ENCODE results near the gene STAT3.
"Not testable (repeated sequence)": the region's sequence is repeated elsewhere in the genome, so short reads cannot be mapped to it uniquely, and the experiment has no call there.

Gene STAT3

DNA sequence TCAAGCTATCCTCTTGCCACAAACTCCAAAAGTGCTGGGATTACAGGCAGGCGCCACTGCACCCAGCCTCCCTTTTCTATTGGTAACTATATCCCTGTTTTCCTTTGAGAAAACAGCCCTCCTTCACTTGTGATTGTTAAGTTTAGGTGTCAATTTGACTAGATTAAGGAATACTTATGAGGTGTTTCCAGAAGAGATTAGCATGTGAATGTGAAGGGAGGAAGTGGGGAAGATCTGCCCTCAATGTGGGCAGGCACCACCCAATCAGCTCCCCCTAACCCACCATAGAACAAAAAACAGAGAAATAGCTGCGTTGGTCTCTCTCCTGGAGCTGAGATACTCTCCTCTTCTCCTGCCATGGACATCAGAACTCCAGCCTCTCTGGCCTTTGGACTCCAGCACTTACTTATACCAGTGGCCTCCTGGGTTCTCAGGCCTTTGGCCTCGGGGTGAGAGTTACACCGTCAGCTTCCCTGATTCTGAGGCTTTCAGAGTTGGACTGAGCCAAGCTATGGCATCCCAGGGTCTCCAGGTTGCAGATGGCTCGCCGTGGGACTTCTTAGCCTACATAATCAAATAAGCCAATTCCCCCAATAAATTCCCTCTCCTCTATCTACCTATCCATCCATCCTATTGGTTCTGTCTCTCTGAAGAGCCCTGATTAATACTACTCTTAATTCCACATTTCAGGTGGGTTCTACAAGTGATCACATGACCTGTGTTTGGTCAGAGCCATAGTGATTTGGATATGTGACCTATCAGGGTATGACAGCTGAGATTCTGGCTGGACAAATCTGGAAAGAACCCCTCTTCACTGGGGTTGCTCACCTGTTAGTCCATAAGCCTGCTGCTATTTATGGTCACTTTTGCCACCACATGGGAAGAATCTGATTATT is 12.0 kb upstream of the STAT3 start:
- peak overlapping the region; percentile 85 for H3K27ac Mint-ChIP-seq
- ATAC-seq, result peak; percentile 51
- H3K4me3 Mint-ChIP-seq, result no peak overlapping the region

DNA sequence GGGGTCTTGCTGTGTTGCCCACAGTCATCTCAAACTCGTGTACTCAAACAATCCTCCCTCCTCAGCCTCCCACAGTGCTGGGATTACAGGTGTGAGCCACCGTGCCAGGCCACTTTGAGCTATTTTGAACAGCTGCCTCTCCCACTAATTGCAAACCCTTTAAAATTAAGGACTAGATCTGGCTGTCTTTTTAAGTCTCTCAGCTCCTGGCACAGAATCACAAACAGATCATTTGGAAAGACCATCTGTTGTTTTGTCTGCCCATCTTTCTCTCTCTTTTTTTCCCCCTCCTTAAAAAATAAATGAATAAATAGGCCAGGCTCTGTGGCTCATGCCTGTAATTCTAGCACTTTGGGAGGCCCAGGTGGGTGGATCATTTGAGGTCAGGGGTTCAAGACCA is 10.9 kb upstream of the STAT3 start:
- Mint-ChIP-seq H3K36me3 (no peaks in the 10 kb centered on the region), H3K4me1 (peaks cover 34% of the 10 kb centered on the region), H3K9me3 (no peaks in the 10 kb centered on the region), H3K4me3 (no peak overlapping the region), H3K27ac (no peak overlapping the region)
- DNase-seq (ENCODE audit: low spot score in 2 of 2) (no peak), ATAC-seq (no peak)

More for the DNA sequence above, 12.0 kb upstream of the STAT3 start:
- no peaks in the 10 kb centered on the region for H3K36me3 Mint-ChIP-seq
- no peak for DNase-seq (ENCODE audit: low spot score in 2 of 2)
- no peaks in the 10 kb centered on the region for H3K9me3 Mint-ChIP-seq
- peaks cover 25% of the 10 kb centered on the region for H3K4me1 Mint-ChIP-seq

DNA sequence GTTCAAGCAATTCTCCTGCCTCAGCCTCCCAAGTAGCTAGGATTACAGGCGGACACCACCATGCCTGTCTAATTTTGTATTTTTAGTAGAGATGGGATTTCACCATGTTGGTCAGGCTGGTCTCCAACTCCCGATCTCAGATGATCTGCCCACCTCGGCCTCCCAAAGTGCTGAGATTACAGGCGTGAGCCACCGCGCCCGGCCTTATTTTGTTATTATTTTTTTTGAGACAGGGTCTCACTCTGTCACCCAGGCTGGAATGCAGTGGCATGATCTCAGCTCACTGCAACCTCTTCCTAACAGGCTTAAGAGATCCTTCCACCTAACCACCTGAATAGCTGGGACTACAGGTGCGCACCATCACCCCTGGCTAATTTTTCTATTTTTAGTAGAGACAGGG is 7.4 kb upstream of the STAT3 start:
- H3K9me3 Mint-ChIP-seq; H3K36me3 Mint-ChIP-seq; H3K4me3 Mint-ChIP-seq; DNase-seq (ENCODE audit: low spot score in 2 of 2); ATAC-seq; H3K27ac Mint-ChIP-seq: not testable (repeated sequence)
- H3K4me1 Mint-ChIP-seq, result peaks cover 37% of the 10 kb centered on the region

DNA sequence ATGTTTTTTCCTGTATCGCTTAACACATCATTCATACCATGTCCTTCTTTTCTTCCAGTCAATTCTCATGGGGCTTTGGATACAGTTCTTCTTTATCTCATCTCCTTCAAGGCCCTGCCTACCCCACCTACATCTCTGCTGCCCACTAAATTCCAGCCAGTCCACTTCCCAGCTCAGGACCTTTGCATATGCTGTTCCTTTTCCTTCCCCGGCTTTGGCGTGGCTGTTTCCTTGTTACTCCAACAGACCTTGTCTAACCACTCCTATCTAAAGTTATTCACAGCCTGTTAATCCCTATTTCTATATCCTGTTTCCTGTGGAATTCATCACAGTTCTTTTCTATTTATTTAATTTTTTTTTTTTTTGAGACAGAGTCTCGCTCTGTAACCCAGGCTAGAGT is 6.6 kb upstream of the STAT3 start:
- peak overlapping the region; percentile 29 for H3K27ac Mint-ChIP-seq
- peaks cover 37% of the 10 kb centered on the region for H3K4me1 Mint-ChIP-seq
- no peak for DNase-seq (ENCODE audit: low spot score in 2 of 2)
- ATAC-seq, result no peak
- peaks cover 6% of the 10 kb centered on the region for H3K36me3 Mint-ChIP-seq
- no peaks in the 10 kb centered on the region for H3K9me3 Mint-ChIP-seq
- H3K4me3 Mint-ChIP-seq, result no peak overlapping the region

DNA sequence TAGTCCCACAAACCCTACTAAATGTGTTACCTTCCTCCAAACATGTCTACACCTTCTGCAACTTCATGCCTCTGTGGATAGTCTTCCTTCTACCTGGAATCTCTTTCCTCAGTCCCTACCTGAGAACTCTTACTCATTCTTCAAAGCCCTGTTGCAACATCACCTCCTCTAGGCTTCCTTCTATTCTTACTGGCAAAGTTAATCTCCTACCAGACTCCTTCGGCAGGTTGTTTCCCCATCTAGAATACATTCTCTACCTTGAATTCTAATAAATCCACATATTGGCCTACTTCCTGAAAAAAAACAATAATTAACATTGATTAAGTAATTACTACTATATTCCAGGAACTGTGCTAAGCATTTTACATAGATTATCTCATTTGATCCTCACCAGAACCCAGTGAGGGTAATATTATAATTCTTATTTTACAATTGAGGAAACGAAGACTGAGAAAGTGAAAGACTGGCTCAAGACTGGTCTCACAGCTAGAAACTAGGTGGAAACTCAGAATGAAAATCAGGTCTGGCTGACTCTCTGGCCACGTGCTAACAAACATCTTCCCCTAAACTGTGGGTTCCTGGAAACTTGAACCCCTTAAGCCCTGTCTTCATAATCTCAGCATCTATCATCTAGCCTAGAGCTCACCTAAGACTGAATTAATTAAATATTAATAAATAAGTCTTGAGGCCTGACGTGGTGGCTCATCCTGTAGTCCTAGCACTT is 4.6 kb upstream of the STAT3 start:
- peak overlapping the region; percentile 78 for H3K27ac Mint-ChIP-seq
- peaks cover 18% of the 10 kb centered on the region for H3K36me3 Mint-ChIP-seq
- H3K4me3 Mint-ChIP-seq, result peak overlapping the region; percentile 1
- H3K9me3 Mint-ChIP-seq, result no peaks in the 10 kb centered on the region
- DNase-seq (ENCODE audit: low spot score in 2 of 2) (no peak), ATAC-seq (no peak)
- H3K4me1 Mint-ChIP-seq, result peaks cover 49% of the 10 kb centered on the region

DNA sequence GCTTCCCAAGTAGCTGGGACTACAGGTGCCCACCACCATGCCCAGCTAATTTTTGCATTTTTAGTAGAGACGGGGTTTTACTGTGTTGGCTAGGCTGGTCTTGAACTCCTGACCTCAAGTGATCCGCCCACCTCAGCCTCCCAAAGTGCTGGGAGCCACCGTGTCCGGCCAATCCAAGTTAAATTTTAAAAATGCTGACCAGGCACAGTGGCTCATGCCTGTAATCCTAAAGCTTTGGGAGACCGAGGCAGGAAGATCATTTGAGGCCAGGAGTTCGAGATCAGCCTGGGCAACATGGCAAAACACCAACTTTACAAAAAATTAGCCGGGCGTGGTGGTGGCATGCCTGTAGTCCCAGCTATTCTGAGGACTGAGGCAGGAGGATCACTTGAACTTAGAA is 3.2 kb upstream of the STAT3 start:
- not testable (repeated sequence) for ATAC-seq, H3K4me3 Mint-ChIP-seq, H3K9me3 Mint-ChIP-seq

DNA sequence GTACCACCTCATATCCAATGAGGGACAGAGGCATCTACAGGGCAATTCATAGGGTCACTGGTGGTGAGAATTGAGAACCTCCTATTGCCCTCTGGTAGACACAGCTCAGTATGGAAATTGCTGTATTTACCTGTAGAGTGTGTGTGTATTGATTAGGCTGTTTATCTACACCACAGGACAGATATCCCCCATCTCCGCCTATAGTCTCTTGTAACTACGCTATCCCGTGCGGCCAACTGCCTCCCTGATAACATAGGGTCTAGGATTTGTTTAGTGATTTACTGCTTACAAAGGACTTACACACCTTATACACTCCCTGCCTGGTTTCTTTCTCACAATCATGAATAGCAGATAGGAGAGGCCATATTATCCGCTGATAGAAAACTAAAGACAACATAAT is 1.7 kb upstream of the STAT3 start:
- Mint-ChIP-seq H3K4me3 (peak overlapping the region; percentile 88), H3K27ac (peak overlapping the region; percentile 99), H3K9me3 (no peaks in the 10 kb centered on the region), H3K36me3 (peaks cover 48% of the 10 kb centered on the region), H3K4me1 (peaks cover 61% of the 10 kb centered on the region)
- no peak for DNase-seq (ENCODE audit: low spot score in 2 of 2)
- no peak for ATAC-seq

More for the DNA sequence above, 3.2 kb upstream of the STAT3 start:
- not testable (repeated sequence) for H3K27ac Mint-ChIP-seq; DNase-seq (ENCODE audit: low spot score in 2 of 2)
- peaks cover 51% of the 10 kb centered on the region for H3K4me1 Mint-ChIP-seq
- peaks cover 32% of the 10 kb centered on the region for H3K36me3 Mint-ChIP-seq

DNA sequence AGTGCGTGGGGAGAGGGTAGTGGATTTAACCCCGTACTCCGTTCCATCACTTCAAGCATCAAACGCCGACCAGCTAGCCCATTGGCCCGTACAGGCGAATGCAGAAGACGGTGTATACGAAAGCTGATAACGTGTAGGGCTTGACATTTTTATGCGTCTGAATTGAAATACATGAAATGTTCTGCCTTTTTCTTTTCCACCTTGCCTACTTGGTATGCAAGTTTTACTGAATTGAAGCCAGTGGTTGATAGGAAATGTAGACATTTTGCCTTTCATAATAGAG is 834 bp upstream of the STAT3 start:
- Mint-ChIP-seq H3K36me3 (peaks cover 56% of the 10 kb centered on the region), H3K27ac (peak overlapping the region; percentile 99), H3K4me3 (peak overlapping the region; percentile 88), H3K4me1 (peaks cover 58% of the 10 kb centered on the region), H3K9me3 (no peaks in the 10 kb centered on the region)
- DNase-seq (ENCODE audit: low spot score in 2 of 2) (no peak), ATAC-seq (peak; percentile 87)

DNA sequence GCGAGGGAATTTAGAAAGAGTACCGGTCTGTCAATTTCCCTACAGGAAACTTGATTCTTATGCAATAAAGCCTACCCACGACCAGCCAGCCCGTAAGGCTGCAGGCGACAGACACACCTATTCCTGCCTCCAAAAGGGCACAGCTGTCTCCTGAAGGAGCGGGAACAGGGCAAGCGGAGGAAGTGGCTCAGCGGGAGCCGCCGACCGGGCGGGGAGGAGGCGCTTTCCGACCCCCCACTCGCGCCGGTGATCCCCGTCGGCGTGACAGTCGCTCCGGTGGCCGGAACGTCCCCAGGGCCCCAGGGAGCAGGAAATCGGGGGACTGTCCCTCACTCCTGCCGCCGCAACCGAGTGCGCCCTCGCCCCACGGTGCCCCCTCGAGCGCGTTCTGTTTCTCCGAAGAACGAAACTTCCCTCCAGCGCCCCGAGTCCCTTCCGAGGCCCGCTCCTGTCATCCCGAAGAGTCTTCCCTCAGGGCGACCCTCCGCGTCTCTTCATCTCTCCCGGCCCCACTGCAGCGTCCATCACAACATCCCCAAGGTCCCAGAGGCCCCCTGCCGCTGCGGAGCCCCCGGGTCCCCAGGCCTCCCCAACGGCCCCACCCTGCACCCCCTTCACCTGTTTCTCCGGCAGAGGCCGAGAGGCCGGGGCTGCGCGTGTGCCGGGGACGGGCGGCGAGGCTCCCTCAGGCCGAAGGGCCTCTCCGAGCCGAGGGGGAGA is 421 bp downstream of the STAT3 start:
- Mint-ChIP-seq H3K4me1 (peaks cover 58% of the 10 kb centered on the region), H3K4me3 (peak overlapping the region; percentile 88), H3K27ac (peak overlapping the region; percentile 99), H3K9me3 (no peaks in the 10 kb centered on the region), H3K36me3 (peaks cover 68% of the 10 kb centered on the region)
- peak in 1 of 2 donors; percentile 27 for DNase-seq (ENCODE audit: low spot score in 2 of 2)
- ATAC-seq, result no peak

DNA sequence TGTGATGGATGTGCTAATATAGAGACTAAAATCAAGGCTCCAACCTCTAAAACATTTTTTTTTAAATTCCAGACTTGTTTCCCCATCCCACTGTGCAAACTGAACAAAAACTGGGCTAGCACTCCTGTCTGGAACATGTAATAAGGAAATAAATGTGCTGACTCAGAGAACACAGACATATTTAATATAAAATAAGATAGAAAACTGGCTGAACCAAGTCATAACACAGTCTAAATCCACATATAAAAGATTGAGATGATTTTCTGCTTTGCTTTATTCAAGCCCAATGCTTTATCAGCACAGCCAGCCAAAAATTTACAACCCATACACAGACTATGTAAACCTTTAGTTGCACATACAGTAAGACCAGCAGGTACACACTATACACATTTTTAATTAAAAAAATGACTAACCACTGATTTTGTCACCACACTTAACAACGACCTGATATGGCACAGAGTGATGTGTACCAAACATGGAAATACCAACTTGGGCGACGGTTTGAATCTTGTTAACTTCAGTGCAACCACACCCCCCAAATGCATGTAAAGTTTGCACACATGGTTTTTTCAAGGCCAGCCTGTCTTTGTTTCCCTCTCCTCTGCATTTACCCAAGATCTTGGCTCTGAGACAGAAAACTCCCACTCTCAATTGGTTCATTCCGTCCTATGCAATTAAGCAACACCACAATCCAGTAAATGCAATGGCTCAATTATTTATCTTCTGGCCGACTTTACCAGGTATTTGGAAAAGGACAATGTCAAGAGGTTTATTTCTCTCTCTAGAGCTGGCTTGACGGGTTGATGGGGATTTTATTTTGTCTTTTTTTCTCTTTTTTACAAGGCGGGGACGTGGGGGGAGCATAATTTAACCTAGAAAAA is 1.2 kb downstream of the STAT3 start:
- Mint-ChIP-seq H3K36me3 (peaks cover 77% of the 10 kb centered on the region), H3K27ac (peak overlapping the region; percentile 99), H3K4me1 (peaks cover 61% of the 10 kb centered on the region), H3K4me3 (peak overlapping the region; percentile 88), H3K9me3 (no peaks in the 10 kb centered on the region)
- DNase-seq (ENCODE audit: low spot score in 2 of 2) (no peak), ATAC-seq (no peak)

DNA sequence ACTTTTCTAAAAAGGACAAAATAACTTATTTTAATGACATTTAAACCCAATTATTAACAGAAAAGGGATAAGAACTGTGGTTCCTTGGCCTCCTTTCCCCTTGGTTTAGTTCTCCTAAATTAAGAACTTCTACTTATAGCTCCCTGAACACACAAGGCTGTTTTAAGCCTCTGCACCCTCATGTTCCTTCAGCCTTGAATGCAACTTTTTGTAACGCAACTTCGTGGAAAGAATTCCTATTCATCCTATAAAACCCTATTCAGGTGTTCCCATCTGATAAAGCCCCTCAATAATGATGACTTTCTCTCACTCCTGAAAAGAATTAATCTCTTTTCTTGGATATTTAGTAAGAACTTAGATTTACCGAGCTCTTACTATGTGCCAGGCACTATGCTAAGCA is 6.3 kb downstream of the STAT3 start:
- ATAC-seq (no peak), DNase-seq (ENCODE audit: low spot score in 2 of 2) (no peak)
- Mint-ChIP-seq H3K4me3 (peak overlapping the region; percentile 88), H3K9me3 (no peaks in the 10 kb centered on the region), H3K4me1 (peaks cover 84% of the 10 kb centered on the region), H3K27ac (peak overlapping the region; percentile 63), H3K36me3 (peaks cover 100% of the 10 kb centered on the region)

DNA sequence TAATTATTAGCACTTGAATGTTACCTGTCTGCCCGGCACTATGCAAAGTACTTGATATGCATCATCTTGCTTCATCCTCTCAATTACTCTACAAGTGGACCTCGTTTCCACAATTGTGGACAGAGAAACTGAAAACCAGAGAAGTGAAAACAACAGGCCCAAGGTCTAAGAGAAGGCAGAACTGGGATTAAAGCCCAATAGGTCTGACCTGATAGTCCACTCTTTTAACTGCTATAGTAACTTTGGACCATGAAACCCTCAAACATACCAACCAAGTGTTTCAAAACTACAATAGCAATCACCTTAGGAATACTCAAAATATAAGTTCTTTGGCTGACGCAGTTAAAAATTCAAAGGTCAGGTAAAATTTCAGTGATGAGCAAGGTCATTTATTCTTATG is 7.3 kb downstream of the STAT3 start:
- ATAC-seq, result no peak
- DNase-seq (ENCODE audit: low spot score in 2 of 2), result no peak
- Mint-ChIP-seq H3K27ac (no peak overlapping the region), H3K36me3 (peaks cover 100% of the 10 kb centered on the region), H3K4me3 (no peak overlapping the region), H3K9me3 (no peaks in the 10 kb centered on the region), H3K4me1 (peaks cover 76% of the 10 kb centered on the region)

DNA sequence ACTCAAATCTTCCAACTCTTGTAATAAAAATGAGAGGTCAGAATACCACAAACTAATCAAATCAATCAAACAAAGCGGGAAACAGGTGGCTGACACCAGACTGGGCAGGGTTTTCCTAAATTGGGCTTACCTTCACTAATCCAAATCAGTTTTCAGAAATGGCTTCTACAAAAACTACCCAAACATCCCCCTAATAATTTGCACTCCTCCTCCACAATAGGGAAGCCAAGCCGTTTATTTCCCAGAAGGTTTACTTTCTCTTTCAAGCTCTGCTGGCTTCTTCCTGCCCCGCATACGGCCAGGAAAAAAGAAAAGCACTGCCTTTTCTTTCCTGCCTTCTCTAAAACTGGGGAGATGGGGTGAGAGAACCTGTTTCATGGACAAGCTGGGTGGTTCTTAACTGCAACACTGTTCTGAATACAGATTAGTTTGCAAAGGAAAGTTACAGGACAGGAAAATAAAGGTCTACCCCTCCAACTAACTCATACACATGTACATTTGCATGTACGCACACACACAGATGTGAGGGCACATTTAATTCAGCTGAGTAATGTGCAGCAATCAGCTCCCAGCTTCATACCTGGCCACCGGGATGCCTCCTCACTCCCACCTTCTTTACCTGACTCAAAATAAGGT is 9.2 kb downstream of the STAT3 start:
- Mint-ChIP-seq H3K36me3 (peaks cover 100% of the 10 kb centered on the region), H3K27ac (peak overlapping the region; percentile 30), H3K4me3 (peak overlapping the region; percentile 70), H3K4me1 (peaks cover 80% of the 10 kb centered on the region), H3K9me3 (no peaks in the 10 kb centered on the region)
- ATAC-seq (peak; percentile 75), DNase-seq (ENCODE audit: low spot score in 2 of 2) (no peak)

DNA sequence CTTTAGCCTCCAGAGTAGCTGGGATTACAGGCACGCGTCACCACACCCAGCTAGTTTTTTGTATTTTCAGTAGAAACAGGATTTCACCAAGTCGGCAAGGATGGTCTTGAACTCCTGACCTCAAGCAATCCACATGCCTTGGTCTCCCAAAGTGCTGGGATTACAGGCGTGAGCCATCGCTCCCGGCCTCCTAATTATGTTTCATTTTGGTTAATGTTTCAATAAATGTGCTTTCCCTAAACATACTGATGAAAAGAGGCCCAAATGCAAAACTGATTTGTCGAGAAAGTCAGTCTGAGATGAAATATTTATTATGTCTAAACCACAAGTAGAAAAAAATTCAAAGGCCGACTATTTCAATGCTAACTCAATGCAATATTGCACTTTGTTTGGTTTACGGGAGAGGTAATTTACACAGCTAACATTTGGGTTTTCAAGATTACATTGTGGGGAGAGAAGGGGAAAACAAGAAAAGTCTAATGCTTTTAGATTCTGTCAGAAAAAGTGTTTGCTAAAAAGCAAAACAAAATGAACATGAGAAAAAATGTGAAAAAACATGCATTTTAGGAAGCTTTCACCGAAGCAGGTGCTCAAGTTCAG is 9.8 kb downstream of the STAT3 start:
- Mint-ChIP-seq H3K4me3 (peak overlapping the region; percentile 70), H3K4me1 (peaks cover 79% of the 10 kb centered on the region), H3K27ac (peak overlapping the region; percentile 30), H3K36me3 (peaks cover 100% of the 10 kb centered on the region), H3K9me3 (no peaks in the 10 kb centered on the region)
- no peak for DNase-seq (ENCODE audit: low spot score in 2 of 2)
- peak; percentile 24 for ATAC-seq
